ENCODE results near the gene SCN7A. TPM values are rescaled to one million over a fixed set of nuclear protein-coding genes. Genes with fewer than 3 reads are reported as not detected.

The SCN7A gene
- total and polyA plus RNA-seq, 2 of the 4 experiments (the other 2 are of a cell fraction): 0.39 to 0.90 TPM

DNA sequence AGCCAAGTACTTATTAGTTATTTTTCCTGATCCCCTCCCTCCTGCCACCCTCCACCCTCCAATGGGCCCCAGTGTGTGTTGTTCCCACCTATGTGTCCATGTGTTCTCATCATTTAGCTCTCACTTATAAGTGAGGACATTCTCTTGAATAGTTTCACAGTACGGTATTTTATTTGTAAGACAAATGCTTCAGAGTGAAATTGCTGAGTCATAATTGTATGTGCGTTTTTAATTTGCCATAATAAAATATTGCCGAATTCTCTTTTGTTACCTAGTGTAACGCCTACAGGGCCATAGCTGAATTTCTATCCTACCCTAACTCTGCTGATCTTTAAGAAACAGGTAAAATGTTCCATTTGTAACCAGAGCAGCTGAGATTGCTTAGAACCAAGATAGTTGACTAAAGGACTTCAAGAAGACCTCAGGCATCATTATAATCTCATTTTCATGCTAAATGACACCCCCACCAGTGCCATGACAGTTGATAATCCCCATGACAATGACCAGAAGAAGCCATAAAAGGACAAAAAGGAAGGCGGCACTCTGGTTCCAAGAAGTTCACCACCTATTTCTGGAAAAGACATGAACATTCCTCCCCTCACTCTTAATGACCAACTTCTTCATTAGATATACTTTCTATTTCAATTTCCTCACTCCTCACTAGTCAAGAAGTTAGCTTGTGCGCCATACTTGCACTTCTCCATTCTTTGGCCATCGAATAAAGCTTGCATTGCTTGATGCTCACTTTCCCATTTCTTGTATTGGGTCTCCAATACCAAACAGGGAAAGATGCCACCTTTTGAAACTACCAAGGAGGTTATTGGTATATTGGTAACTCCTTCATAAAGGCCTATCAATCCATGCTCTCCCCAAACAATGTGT is 136.7 kb downstream of the SCN7A start:
- H2BK5ac ChIP-seq (ENCODE audit: low read depth, low read length, poor library complexity, severe bottlenecking): peak overlapping the region; percentile 67
- DNase-seq (no peak), ATAC-seq (ENCODE audit: low read depth) (no peak)
- H3K4me1 ChIP-seq (ENCODE audit: control insufficient read depth, insufficient read depth, low read length): peaks cover 5% of the 10 kb centered on the region
- in situ Hi-C loops (cut with MboI; ENCODE audit: low sequenced_read_pairs) (no loop called here), intact Hi-C loops (cut with micrococcal nuclease) (loop anchor here (5.0 kb wide), 1 partner anchor 575 kb away; no protein-coding TSS in a partner anchor), dilution Hi-C loops (cut with HindIII; ENCODE audit: low sequenced_read_pairs, unreplicated experiment) (no loop called here)
- ChIA-PET POLR2A (ENCODE audit: unreplicated experiment) (no interaction called here), CTCF (no interaction called here)
- no peak overlapping the region for H3K23ac ChIP-seq (ENCODE audit: low read depth, low read length)
- H3K27me3 ChIP-seq (ENCODE audit: control insufficient read depth, insufficient read depth, low read length): no peaks in the 10 kb centered on the region
- no peak overlapping the region for H3K4me2 ChIP-seq (ENCODE audit: low read depth, low read length)
- H3K4ac ChIP-seq (ENCODE audit: low read depth, low read length): peak overlapping the region; percentile 78; the same call in 1 of the 2 replicates
- no peak overlapping the region for H3K14ac ChIP-seq (replicated peaks; ENCODE audit: low read depth, low read length)
- H2BK20ac ChIP-seq (ENCODE audit: low read depth, low read length): 0 out of 2 replicates have a peak overlapping the region, but pooled peaks have one; percentile 34
- no peak overlapping the region; the same call in 2 of the 3 replicates for H2BK15ac ChIP-seq (ENCODE audit: low read depth, low read length)
- peak overlapping the region; percentile 51; the same call in 1 of the 2 replicates for H2AK5ac ChIP-seq (ENCODE audit: low read depth, low read length)
- peak overlapping the region in 1 of 2 experiments; percentile 15; a peak in 2 of 4 replicates for H4K8ac ChIP-seq (ENCODE audit: low read depth in 2 of 2, low read length in 2 of 2)
- no TSS peak for BruUV-seq (replicated peaks)
- no peak overlapping the region for H3K9ac ChIP-seq (ENCODE audit: low read depth, low read length)
- no peaks in the 10 kb centered on the region for H4K20me1 ChIP-seq (ENCODE audit: insufficient read depth, low read length)
- TF ChIP-seq MAZ (IDR thresholded peaks at IDR 0.05; ENCODE audit: borderline replicate concordance, low read depth, low read length): no peak
- no peak for TF ChIP-seq RCOR1 (IDR thresholded peaks at IDR 0.05; ENCODE audit: insufficient replicate concordance, low read length)
- no peak for TF ChIP-seq CHD1 (IDR thresholded peaks at IDR 0.05; ENCODE audit: low read depth, low read length)
- TF ChIP-seq, protein P1, sequence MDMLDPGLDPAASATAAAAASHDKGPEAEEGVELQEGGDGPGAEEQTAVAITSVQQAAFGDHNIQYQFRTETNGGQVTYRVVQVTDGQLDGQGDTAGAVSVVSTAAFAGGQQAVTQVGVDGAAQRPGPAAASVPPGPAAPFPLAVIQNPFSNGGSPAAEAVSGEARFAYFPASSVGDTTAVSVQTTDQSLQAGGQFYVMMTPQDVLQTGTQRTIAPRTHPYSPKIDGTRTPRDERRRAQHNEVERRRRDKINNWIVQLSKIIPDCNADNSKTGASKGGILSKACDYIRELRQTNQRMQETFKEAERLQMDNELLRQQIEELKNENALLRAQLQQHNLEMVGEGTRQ (IDR thresholded peaks at IDR 0.05; ENCODE audit: low read depth, low read length): no peak
- peak; percentile 96 for TF ChIP-seq NFE2L2 (IDR thresholded peaks at IDR 0.05; ENCODE audit: low read depth, low read length)
- no peak for TF ChIP-seq FOS (IDR thresholded peaks at IDR 0.05; ENCODE audit: low read depth, low read length)
- TF ChIP-seq ELK1 (IDR thresholded peaks at IDR 0.05; ENCODE audit: borderline replicate concordance, low read depth, low read length): no peak
- peak; percentile 83 for TF ChIP-seq MAFK (IDR thresholded peaks at IDR 0.05; ENCODE audit: low read depth, low read length)
- no peak for TF ChIP-seq CEBPB (IDR thresholded peaks at IDR 0.05; ENCODE audit: low read depth, low read length)
- TF ChIP-seq POLR2A (IDR thresholded peaks at IDR 0.05; ENCODE audit: low read depth, low read length): no peak
- TF ChIP-seq SMC3 (IDR thresholded peaks at IDR 0.05; ENCODE audit: low read depth, low read length): no peak
- H2BK120ac ChIP-seq (ENCODE audit: low read depth, low read length): peak overlapping the region; percentile 41
- no peak overlapping the region for H2AK9ac ChIP-seq (replicated peaks; ENCODE audit: low read depth, low read length, poor library complexity)
- H3K9me1 ChIP-seq (ENCODE audit: insufficient read depth, low read length): no peaks in the 10 kb centered on the region
- H3K9me3 ChIP-seq (ENCODE audit: control insufficient read depth, insufficient read depth, low read length): no peaks in the 10 kb centered on the region
- no peak overlapping the region for H3K56ac ChIP-seq (ENCODE audit: extremely low read depth, insufficient read depth, low read length)
- H3K18ac ChIP-seq (ENCODE audit: low read depth, low read length): peak overlapping the region; percentile 98
- peak overlapping the region; percentile 66 for H4K5ac ChIP-seq (ENCODE audit: low read depth, low read length)
- H4K91ac ChIP-seq (ENCODE audit: insufficient read depth, low read depth, low read length): no peak overlapping the region
- H3K79me1 ChIP-seq (ENCODE audit: low read depth in 1 of 2, low read length in 2 of 2): peaks cover 6 to 25% of the 10 kb centered on the region in 2 experiments; a peak in 3 of 4 replicates
- H2AFZ ChIP-seq (replicated peaks; ENCODE audit: low read length, poor library complexity): no peak overlapping the region
- WGBS, 2 experiments (ENCODE audit: extremely low coverage in 2 of 2, insufficient read length in 1 of 2): 100% methylated on average over 1 of the region's 7 CpGs; no CpG with 5 or more reads in 1 of the 2 experiments
- H3K4me3 ChIP-seq (ENCODE audit: insufficient read depth, low read depth, low read length): no peak overlapping the region
- H3K36me3 ChIP-seq (ENCODE audit: control insufficient read depth, insufficient read depth, low read length): no peaks in the 10 kb centered on the region
- no peak overlapping the region for H3K27ac ChIP-seq (ENCODE audit: insufficient read depth, low read length)
